Psoas muscle (tissue), 8 donors: ENCODE results near the gene CACNA1D. TPM values are rescaled to one million over a fixed set of nuclear protein-coding genes. Genes with fewer than 3 reads are reported as not detected.

Experiments
- ATAC-seq, 4 donors: fragments of 200-7000 bp; cut with Tn5 transposase; one replicate each; pipeline ENCODE4 v1.9.1; 2020; ENCODE audit warnings: moderate library complexity in 3 of 4, mild to moderate bottlenecking in 2 of 4
- DNase-seq, 2 donors: peaks; one replicate each; pipeline ENCODE4 v3.0.0-alpha.2; 2020
- H3K27ac ChIP-seq: fragments of 200-600 bp; one replicate; pipeline ENCODE4 v1.8.0; 2022
- H3K27me3 ChIP-seq, 3 donors: fragments of 200-600 bp in 1 of 3; one replicate each; pipeline versions ENCODE4 v1.6.1 to v1.8.0; 2013 to 2022; ENCODE audit warnings: low read length in 2 of 3, mild to moderate bottlenecking in 2 of 3, moderate library complexity in 1 of 3; ENCODE audit not compliant: insufficient read depth in 3 of 3
- H3K36me3 ChIP-seq, 2 donors: fragments of 200-600 bp in 1 of 2; one replicate each; pipeline versions ENCODE4 v1.6.1 to v1.8.0; 2013 to 2022; ENCODE audit warnings: low read depth in 1 of 2, mild to moderate bottlenecking in 1 of 2, moderate library complexity in 1 of 2; ENCODE audit not compliant: insufficient read depth in 1 of 2
- H3K4me1 ChIP-seq: fragments of 200-600 bp; one replicate; pipeline ENCODE4 v1.8.0; 2022
- H3K4me3 ChIP-seq: fragments of 200-600 bp; one replicate; pipeline ENCODE4 v1.8.0; 2022; ENCODE audit warnings: mild to moderate bottlenecking
- H3K9me3 ChIP-seq: fragments of 200-600 bp; one replicate; pipeline ENCODE4 v1.8.0; 2022
- WGBS, 3 donors: extraction: QIAGEN DNeasy Blood & Tissue Kit; methylation state at CpG; one replicate each; pipeline versions ENCODE4 v1.1.6 to v1.1.7; 2013; 5-methylcytosine and 5-hydroxymethylcytosine counted together
- intact Hi-C, 2 donors: fragments of 100-400 bp; cut with DNase I; formaldehyde crosslinking; loops; one replicate each; pipeline versions ENCODE4 v1.11.0 to v1.14.2; 2022
- polyA plus RNA-seq, 3 donors: library from polyadenylated mRNA; stranded (reverse); fragments of 200-250 nt; gene quantifications; one replicate each; pipeline ENCODE4 v1.2.3, GENCODE V29; 2013
- total RNA-seq, 4 donors: library from RNA; stranded (reverse); fragmentation: NEBNext Ultra II Directional in 2 of 4; extraction: Animal tissue kit (Norgen Biotek cat#: 25700) in 2 of 4; gene quantifications; one replicate each; pipeline versions ENCODE4 v1.2.1 to v1.2.4, GENCODE V29; 2021 to 2023
- TF ChIP-seq, protein P1 (sequence below): fragments of 200-600 bp; IDR thresholded peaks from one replicate; pipeline ENCODE4 v1.8.0; 2022; ENCODE audit warnings: antibody characterized with exemption
- donor health status: healthy with polysubstance abuse.
- donor health status: DM: no; HTN: no; CAD: no; lungs with moderate emphysema.
- donor health status: Bipolar disorder and iron deficiency.
- donor health status: healthy.
- donor health status: DM: yes; HTN: yes; CAD: no.
- donor health status: DM: no; HTN: no; CAD: no.
- donor health status: DM: no; HTN: no; CAD: no.
- donor health status: DM: yes; HTN: yes; CAD: no.

Gene CACNA1D
- total and polyA plus RNA-seq, 7 donors: 0.05 to 0.82 (median 0.28) TPM; not detected in 2

DNA sequence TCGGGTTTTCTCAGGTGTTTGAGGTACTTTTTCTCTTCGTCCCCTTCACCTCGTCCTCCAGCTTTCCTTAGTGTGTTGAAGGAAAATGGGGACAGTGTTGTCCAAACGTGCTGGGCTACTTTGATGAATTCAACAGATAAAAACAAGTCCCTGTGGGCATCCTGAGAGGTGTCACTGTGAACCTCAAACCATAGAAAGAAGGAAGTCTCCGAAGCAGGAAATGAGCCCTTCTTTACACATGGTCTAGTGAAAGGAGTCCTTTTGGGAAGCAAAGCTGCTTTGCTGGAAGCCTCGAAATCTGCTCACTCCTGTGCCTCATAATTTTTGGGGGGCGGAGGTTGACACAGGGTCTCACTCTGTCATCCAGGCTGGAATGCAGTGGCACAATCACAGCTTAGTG, 362.6 kb downstream of the CACNA1D start:
- no peak for DNase-seq
- H3K9me3 ChIP-seq: no peaks in the 10 kb centered on the region
- no peak for ATAC-seq
- H3K27me3 ChIP-seq: no peaks in the 10 kb centered on the region
- WGBS, 3 donors: 64 to 80% (median 72%) methylated on average over 7 of the region's 7 CpGs
- H3K4me1 ChIP-seq: no peaks in the 10 kb centered on the region
- TF ChIP-seq, protein P1, sequence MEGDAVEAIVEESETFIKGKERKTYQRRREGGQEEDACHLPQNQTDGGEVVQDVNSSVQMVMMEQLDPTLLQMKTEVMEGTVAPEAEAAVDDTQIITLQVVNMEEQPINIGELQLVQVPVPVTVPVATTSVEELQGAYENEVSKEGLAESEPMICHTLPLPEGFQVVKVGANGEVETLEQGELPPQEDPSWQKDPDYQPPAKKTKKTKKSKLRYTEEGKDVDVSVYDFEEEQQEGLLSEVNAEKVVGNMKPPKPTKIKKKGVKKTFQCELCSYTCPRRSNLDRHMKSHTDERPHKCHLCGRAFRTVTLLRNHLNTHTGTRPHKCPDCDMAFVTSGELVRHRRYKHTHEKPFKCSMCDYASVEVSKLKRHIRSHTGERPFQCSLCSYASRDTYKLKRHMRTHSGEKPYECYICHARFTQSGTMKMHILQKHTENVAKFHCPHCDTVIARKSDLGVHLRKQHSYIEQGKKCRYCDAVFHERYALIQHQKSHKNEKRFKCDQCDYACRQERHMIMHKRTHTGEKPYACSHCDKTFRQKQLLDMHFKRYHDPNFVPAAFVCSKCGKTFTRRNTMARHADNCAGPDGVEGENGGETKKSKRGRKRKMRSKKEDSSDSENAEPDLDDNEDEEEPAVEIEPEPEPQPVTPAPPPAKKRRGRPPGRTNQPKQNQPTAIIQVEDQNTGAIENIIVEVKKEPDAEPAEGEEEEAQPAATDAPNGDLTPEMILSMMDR: no peak
- no peak overlapping the region for H3K4me3 ChIP-seq
- peaks cover 4 to 45% of the 10 kb centered on the region in 2 donors for H3K36me3 ChIP-seq
- H3K27ac ChIP-seq: no peak overlapping the region
- intact Hi-C loops: no loop called here

DNA sequence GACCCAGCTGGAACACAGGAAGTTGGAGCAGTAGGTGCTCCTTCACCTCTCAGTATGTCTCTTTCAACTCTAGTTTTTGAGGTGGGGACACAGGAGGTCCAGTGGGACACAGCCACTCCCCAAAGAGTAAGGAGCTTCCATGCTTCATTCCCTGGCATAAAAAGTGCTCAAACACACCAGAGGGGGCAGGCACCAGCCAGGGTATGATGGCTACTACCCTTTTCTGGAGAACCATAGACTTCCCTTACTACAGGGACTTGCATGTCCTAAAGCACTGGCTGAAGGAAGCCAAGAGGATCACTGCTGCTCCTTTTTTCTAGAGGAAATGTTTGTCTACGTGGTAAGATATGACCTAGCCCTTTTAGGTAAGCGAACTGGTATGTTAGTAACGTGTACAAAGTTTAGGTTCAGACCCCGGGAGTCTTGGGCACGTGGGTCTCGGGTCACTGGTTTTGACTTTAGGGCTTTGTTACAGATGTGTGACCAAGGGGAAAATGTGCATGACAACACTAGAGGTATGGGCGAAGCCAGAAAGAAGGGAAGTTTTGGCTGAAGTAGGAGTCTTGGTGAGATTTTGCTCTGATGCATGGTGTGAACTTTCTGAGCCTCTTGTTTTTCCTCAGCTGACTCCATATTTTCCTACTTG, 363.8 kb downstream of the CACNA1D start:
- TF ChIP-seq, protein P1: no peak
- ATAC-seq (no peak), DNase-seq (no peak)
- intact Hi-C loops: no loop called here
- no peak overlapping the region for H3K27ac ChIP-seq
- H3K9me3 ChIP-seq: no peaks in the 10 kb centered on the region
- H3K27me3 ChIP-seq: no peaks in the 10 kb centered on the region
- no peak overlapping the region for H3K4me3 ChIP-seq
- WGBS, 3 donors: 80 to 87% (median 86%) methylated on average over 7 of the region's 7 CpGs
- no peaks in the 10 kb centered on the region for H3K4me1 ChIP-seq
- H3K36me3 ChIP-seq: peaks cover 10 to 55% of the 10 kb centered on the region in 2 donors

DNA sequence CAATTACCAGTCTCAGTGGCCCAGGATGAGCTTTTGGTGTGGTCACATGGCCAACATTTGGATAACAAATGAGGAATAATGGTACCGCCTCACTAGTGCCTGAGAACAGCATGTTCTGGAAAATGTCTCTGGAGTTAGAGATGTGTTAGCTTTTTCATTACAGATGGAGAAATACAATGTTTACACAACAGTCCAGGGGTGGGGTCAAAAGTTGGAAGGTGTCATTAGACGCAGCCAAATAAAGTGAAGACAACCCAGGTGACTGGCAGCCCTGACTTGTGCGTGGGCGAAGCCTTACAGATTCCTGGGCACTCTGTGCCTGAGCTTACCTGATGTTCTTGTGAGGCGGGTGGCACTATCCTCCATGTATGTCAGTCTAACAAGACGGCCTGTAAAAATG, 364.8 kb downstream of the CACNA1D start:
- H3K9me3 ChIP-seq: no peaks in the 10 kb centered on the region
- 93 to 97% (median 96%) methylated on average over 6 of the region's 6 CpGs for WGBS, 3 donors
- H3K36me3 ChIP-seq: peaks cover 12 to 64% of the 10 kb centered on the region in 2 donors
- intact Hi-C loops: no loop called here
- no peak overlapping the region for H3K27ac ChIP-seq
- DNase-seq (no peak), ATAC-seq (no peak)
- H3K4me3 ChIP-seq: no peak overlapping the region
- no peaks in the 10 kb centered on the region for H3K27me3 ChIP-seq
- TF ChIP-seq, protein P1: no peak
- H3K4me1 ChIP-seq: no peaks in the 10 kb centered on the region

DNA sequence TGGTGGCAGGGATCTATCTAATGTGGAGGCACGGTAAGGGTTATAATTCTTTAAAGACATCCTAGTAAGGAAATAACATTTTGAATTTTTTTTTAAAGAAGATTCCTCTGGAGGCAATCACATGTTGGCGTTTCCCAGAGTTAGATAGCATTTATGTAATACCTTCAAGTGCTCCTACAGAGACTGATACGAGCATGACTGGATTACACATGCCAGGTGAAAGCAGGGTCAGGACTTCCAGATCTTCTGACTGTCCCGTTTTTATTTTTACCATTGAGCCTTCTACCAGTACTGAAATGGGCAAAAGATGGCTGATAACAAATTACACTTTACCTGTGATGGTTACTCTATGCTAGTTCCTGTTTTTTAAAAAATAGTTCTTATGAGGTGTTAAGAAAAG, 365.8 kb downstream of the CACNA1D start:
- ATAC-seq (no peak), DNase-seq (no peak)
- Histone ChIP-seq H3K27ac (no peak overlapping the region), H3K36me3 (peaks cover 21 to 75% of the 10 kb centered on the region in 2 donors), H3K4me3 (no peak overlapping the region), H3K9me3 (no peaks in the 10 kb centered on the region), H3K27me3 (no peaks in the 10 kb centered on the region), H3K4me1 (no peaks in the 10 kb centered on the region)
- intact Hi-C loops: no loop called here
- 73 to 85% (median 84%) methylated on average over 4 of the region's 4 CpGs for whole genome bisulfite sequencing, 3 donors
- TF ChIP-seq, protein P1: no peak

GRCh38 chr3:53862241-53862640, 367.8 kb downstream of the CACNA1D start:
- H3K4me1 ChIP-seq: no peaks in the 10 kb centered on the region
- H3K4me3 ChIP-seq: no peak overlapping the region
- intact Hi-C loops: no loop called here
- H3K9me3 ChIP-seq: no peaks in the 10 kb centered on the region
- DNase-seq (no peak), ATAC-seq (no peak)
- TF ChIP-seq, protein P1: no peak
- 95 to 96% (median 95%) methylated on average over 3 of the region's 3 CpGs for WGBS, 3 donors
- peaks cover 21 to 90% of the 10 kb centered on the region in 2 donors for H3K36me3 ChIP-seq
- H3K27ac ChIP-seq: no peak overlapping the region
- H3K27me3 ChIP-seq: no peaks in the 10 kb centered on the region
